Medulla oblongata (tissue), 1 donor: Measurements from ENCODE around the gene APOF.
A peak's percentile ranks its signal among the peaks of the same experiment; 100 is the strongest.
"Not testable (repeated sequence)": the region's sequence is repeated elsewhere in the genome, so short reads cannot be mapped to it uniquely, and the experiment has no call there.

ENCODE experiments used
- DNase-seq: peaks from one replicate; pipeline ENCODE4 v3.0.0-alpha.2; 2015; ENCODE audit errors: extremely low spot score

The APOF gene

GRCh38 chr12:56373515-56373914, 10.9 kb upstream of the APOF start:
- DNase-seq: no peak

GRCh38 chr12:56366948-56367347, 4.3 kb upstream of the APOF start:
- DNase-seq: no peak

- DNase-seq: no peak
These were observed 1.0 kb downstream of the APOF start for GRCh38 chr12:56361487-56362129.

- peak; percentile 100 for DNase-seq
These were observed 2.5 kb downstream of the APOF start, which contains the start of gene STAT2 for GRCh38 chr12:56359851-56360767. TSS of gene STAT2 (minus strand) at chr12:56360107. CDS start at chr12:56356571, 3,536 bp downstream.

- peak; percentile 88 for DNase-seq
These were observed 3.7 kb downstream of the APOF start for GRCh38 chr12:56358836-56359532.

GRCh38 chr12:56351325-56351724, 11.3 kb downstream of the APOF start:
- DNase-seq: no peak

GRCh38 chr12:56350662-56351061, 12.0 kb downstream of the APOF start:
- no peak for DNase-seq

GRCh38 chr12:56348776-56349175, 13.9 kb downstream of the APOF start:
- no peak for DNase-seq

- not testable (repeated sequence) for DNase-seq
These were observed 15.4 kb downstream of the APOF start for GRCh38 chr12:56347255-56347654.

- no peak for DNase-seq
These were observed 16.0 kb downstream of the APOF start for GRCh38 chr12:56346675-56347074.

- DNase-seq: not testable (repeated sequence)
These were observed 20.4 kb downstream of the APOF start for GRCh38 chr12:56342290-56342689.

GRCh38 chr12:56341616-56342015, 21.0 kb downstream of the APOF start:
- DNase-seq: no peak

GRCh38 chr12:56339158-56339422, 23.6 kb downstream of the APOF start:
- no peak for DNase-seq

- DNase-seq: no peak
These were observed 24.1 kb downstream of the APOF start, which contains the start of gene IL23A for GRCh38 chr12:56338308-56339157. TSS of gene IL23A (plus strand) at chr12:56338884. CDS start at chr12:56339045, 161 bp downstream.

- no peak for DNase-seq
These were observed 24.9 kb downstream of the APOF start for GRCh38 chr12:56337753-56338251.

GRCh38 chr12:56336361-56337167, 26.1 kb downstream of the APOF start:
- peak; percentile 68 for DNase-seq

GRCh38 chr12:56335527-56335926, 27.1 kb downstream of the APOF start:
- DNase-seq: not testable (repeated sequence)

- DNase-seq: no peak
These were observed 28.2 kb downstream of the APOF start for GRCh38 chr12:56334490-56334793.

GRCh38 chr12:56333679-56334489, 28.8 kb downstream of the APOF start, which contains the start of gene PAN2:
TSS of gene PAN2 (minus strand) at chr12:56334000. CDS start at chr12:56333094, 906 bp downstream.
- DNase-seq: peak; percentile 97
